Small intestine (tissue), 7 donors: ENCODE results near the gene RBM4B. TPM values are rescaled to one million over a fixed set of nuclear protein-coding genes. Genes with fewer than 3 reads are reported as not detected.

ENCODE experiments used
- DNase-seq, 2 donors: peaks; one replicate each; pipeline versions ENCODE4 v3.0.0 to v3.0.0-alpha.2; 2013
- FAIRE-seq: peaks from 2 replicates; lab custom pipeline; 2012; peaks lifted over from hg19 to GRCh38; lab: Jason Lieb, UNC
- H3K27ac ChIP-seq, 3 donors: one replicate each; pipeline ENCODE4 v1.5.1; 2013; ENCODE audit warnings: low read length in 2 of 3, mild to moderate bottlenecking in 2 of 3, control low read depth in 1 of 3, inconsistent platforms in 1 of 3, low read depth in 1 of 3, moderate library complexity in 1 of 3
- H3K27me3 ChIP-seq, 3 donors: one replicate each; pipeline ENCODE4 v1.6.1; 2013; ENCODE audit warnings: low read length in 3 of 3, inconsistent platforms in 1 of 3; ENCODE audit not compliant: control insufficient read depth in 3 of 3, insufficient read depth in 3 of 3
- H3K36me3 ChIP-seq, 3 donors: one replicate each; pipeline ENCODE4 v1.6.1; 2013; ENCODE audit warnings: low read length in 3 of 3, inconsistent platforms in 1 of 3, low read depth in 1 of 3, mild to moderate bottlenecking in 1 of 3, moderate library complexity in 1 of 3; ENCODE audit not compliant: control insufficient read depth in 3 of 3, insufficient read depth in 2 of 3
- H3K4me1 ChIP-seq, 3 donors: one replicate each; pipeline ENCODE4 v1.6.1; 2013; ENCODE audit warnings: low read length in 2 of 3, inconsistent platforms in 1 of 3, low read depth in 1 of 3, mild to moderate bottlenecking in 1 of 3, moderate library complexity in 1 of 3; ENCODE audit not compliant: control insufficient read depth in 3 of 3, insufficient read depth in 2 of 3
- H3K4me3 ChIP-seq, 3 donors: one replicate each; pipeline ENCODE4 v1.5.1; 2013; ENCODE audit warnings: low read length in 3 of 3, control low read depth in 1 of 3, inconsistent platforms in 1 of 3, low read depth in 1 of 3, mild to moderate bottlenecking in 1 of 3, moderate library complexity in 1 of 3
- H3K9me3 ChIP-seq, 2 donors: one replicate each; pipeline ENCODE4 v1.6.1; 2013; ENCODE audit warnings: low read depth in 1 of 2, low read length in 1 of 2; ENCODE audit not compliant: control insufficient read depth in 2 of 2, insufficient read depth in 1 of 2
- WGBS, 3 donors: extraction: QIAGEN DNeasy Blood & Tissue Kit; methylation state at CpG; one replicate each; pipeline ENCODE4 v1.1.7; 2013; 5-methylcytosine and 5-hydroxymethylcytosine counted together
- polyA plus RNA-seq, 4 donors: library from polyadenylated mRNA; stranded (reverse) in 3 of 4; unstranded in 1 of 4; fragments of 200-250 nt in 3 of 4; fragments of 120-200 nt in 1 of 4; gene quantifications; one replicate each; pipeline versions ENCODE4 v1.2.1 to v1.2.3, GENCODE V29; 2013
- donor health status: healthy with polysubstance abuse.
- donor health status: control.
- donor health status: control.
- donor health status: Bipolar disorder and iron deficiency.
- donor health status: healthy.

The RBM4B gene
- polyA plus RNA-seq, 4 donors, result 7.0 to 35.9 (median 11.3) TPM

DNA sequence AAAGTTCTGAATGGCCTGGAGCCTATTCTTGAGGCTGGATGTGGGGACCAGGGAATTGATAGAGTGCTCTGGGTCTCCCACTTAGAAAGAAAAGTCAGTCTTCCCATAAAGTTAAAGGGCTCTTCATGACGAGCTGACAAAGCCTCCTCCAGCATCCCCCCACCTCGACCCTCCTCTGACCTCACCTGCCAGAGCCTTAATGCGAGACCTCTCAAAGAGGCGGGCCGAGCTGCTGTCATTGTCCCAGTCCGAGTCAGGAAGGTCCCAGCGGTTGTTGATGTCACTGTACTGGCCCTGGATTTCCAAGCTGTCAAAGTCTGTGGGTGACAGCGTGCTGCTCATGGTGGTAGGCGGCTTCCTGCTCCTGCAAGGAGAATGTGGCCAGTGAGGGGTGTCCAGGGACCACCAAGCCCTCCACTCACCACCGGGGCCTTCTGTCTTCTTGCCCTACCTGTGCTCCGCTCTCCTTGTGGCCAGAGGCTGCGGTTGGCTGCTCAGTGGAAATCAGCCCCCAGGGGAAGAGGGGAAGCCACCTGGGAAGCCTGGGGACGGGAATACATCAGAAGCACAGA is 43.3 kb upstream of the RBM4B start:
- no peak for FAIRE-seq
- Histone ChIP-seq H3K4me1 (peaks cover 0 to 36% (median 0%) of the 10 kb centered on the region in 3 donors), H3K9me3 (no peaks in the 10 kb centered on the region), H3K27me3 (peaks cover 0 to 17% (median 5%) of the 10 kb centered on the region in 3 donors), H3K36me3 (no peaks in the 10 kb centered on the region), H3K27ac (no peak overlapping the region), H3K4me3 (no peak overlapping the region)
- WGBS, 3 donors, result 76 to 84% (median 78%) methylated on average over 13 of the region's 13 CpGs
- no peak for DNase-seq

DNA sequence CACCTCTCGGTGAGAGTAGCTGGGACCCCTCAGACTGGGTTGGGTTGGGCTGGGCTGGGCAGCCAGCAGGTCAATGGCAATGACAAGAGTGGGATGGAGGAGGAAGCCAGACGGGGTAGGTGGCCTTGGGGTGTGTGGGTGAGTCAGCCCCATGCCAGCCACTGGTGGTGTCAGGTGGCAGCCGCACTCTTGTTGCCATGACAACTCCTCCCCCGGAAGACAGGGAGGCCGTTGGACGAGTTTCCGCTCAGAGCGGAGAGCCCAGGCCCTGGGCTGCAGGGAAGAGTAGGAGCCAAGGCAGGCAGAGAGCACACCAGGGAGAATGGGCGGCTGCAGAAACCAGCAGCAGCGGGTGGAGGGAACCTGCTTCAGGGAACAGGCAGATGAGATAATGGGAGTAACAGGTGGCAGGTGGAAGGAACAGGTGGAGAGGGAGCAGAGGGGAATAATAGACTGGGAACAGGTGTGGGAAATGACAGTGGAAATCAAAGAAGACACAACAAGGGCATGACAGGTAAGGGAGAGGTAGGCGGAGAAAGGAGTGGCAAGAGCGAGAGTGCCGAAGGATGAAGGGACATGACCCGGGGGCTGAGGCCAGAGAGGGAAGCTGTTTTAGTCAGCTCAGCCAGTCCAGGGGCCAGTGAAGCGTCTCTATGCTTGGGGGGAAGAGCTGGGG is 42.7 kb upstream of the RBM4B start:
- H3K4me1 ChIP-seq, result peaks cover 0 to 36% (median 0%) of the 10 kb centered on the region in 3 donors
- WGBS, 3 donors, result 18 to 48% (median 26%) methylated on average over 15 of the region's 15 CpGs
- FAIRE-seq, result no peak
- H3K4me3 ChIP-seq, result no peak overlapping the region
- H3K27ac ChIP-seq, result peak overlapping the region in 2 of 3 donors; percentile 21 to 31
- H3K27me3 ChIP-seq, result peaks cover 0 to 11% (median 5%) of the 10 kb centered on the region in 3 donors
- no peaks in the 10 kb centered on the region for H3K9me3 ChIP-seq
- no peaks in the 10 kb centered on the region for H3K36me3 ChIP-seq
- DNase-seq, result peak; percentile 64 to 78

DNA sequence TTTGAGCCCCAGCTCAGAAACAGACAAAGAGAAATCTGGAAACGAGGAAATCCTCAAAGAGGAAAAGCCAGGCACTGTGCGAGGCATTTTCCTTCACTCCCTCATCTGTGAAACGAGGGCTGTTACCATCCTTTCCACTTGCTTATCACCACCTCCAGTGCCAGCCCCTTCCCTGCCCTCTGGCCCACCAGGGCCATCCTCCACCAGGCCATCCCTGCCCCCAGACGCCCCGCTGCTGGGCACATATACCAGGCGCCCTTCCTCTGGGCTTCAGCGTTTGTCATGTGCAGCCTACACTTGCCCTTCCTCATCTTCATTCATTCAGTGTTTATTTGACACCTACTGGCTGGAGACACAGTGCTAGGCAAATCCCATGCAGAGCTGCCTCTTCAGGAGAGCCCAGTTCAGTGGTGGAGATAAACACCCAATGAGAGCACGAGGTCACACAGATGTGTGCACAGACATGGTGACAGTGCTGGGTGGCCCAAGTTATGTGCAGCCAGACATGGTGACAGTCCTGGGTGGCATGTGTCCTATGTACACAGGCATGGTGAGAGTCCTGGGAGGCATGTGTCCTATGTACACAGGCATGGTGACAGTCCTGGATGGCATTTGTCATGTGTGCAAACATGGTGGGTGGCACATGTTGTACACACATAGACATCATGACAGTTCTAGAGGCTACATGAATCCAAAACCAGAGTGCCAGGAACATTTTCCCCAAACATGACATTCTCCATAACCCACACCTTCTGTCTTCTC is 41.6 kb upstream of the RBM4B start:
- no peak for FAIRE-seq

DNA sequence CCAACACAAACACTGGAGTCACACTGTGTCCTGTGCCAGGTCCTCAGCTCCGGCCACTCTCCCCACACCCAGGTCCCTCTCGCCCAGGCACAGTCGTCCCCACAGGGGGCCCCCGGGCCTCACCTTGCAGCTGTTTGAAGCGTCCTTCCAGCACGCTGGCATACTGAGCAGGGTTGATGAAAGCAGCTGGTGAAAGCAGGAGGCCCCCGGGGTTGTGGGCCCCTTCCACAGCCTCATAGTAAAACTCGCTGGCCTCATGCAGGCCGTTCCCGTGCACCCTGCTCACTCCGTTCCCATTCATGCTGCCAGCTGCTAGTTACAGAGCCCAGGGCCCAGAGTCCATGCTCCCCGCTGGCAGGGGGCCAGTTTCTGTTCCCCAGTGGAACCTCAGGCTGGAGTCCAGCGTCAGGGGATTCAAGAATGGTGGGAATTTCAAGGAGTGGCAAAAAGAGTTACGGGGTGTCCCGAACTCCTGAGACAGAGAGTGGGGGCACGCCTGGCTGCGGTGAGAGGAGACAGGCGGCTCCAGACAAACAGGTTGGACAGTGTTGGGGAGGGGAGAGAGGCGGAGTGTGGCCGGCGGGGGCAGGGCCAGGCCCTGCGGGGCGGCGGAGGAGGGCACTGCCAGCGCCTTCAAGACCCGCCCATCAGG is 40.8 kb upstream of the RBM4B start:
- peaks cover 0 to 13% (median 0%) of the 10 kb centered on the region in 3 donors for H3K36me3 ChIP-seq
- H3K9me3 ChIP-seq, result no peaks in the 10 kb centered on the region
- peak overlapping the region in 1 of 3 donors; percentile 31 for H3K27ac ChIP-seq
- H3K4me1 ChIP-seq, result peaks cover 0 to 36% (median 0%) of the 10 kb centered on the region in 3 donors
- H3K27me3 ChIP-seq, result peaks cover 0 to 5% (median 0%) of the 10 kb centered on the region in 3 donors
- no peak for FAIRE-seq
- WGBS, 3 donors, result 16 to 55% (median 31%) methylated on average over 26 of the region's 26 CpGs
- peak overlapping the region in 1 of 3 donors; percentile 31 for H3K4me3 ChIP-seq
- DNase-seq, result peak; percentile 69 to 84

More for the DNA sequence above, 41.6 kb upstream of the RBM4B start:
- WGBS, 3 donors, result 65 to 77% (median 72%) methylated on average over 8 of the region's 8 CpGs
- H3K4me1 ChIP-seq, result peaks cover 0 to 36% (median 0%) of the 10 kb centered on the region in 3 donors
- peak overlapping the region in 1 of 3 donors; percentile 31 for H3K4me3 ChIP-seq
- H3K9me3 ChIP-seq, result no peaks in the 10 kb centered on the region
- peak overlapping the region in 1 of 3 donors; percentile 31 for H3K27ac ChIP-seq
- H3K27me3 ChIP-seq, result peaks cover 0 to 5% (median under 1%) of the 10 kb centered on the region in 3 donors
- DNase-seq, result no peak
- H3K36me3 ChIP-seq, result peaks cover 0 to 6% (median 0%) of the 10 kb centered on the region in 3 donors

DNA sequence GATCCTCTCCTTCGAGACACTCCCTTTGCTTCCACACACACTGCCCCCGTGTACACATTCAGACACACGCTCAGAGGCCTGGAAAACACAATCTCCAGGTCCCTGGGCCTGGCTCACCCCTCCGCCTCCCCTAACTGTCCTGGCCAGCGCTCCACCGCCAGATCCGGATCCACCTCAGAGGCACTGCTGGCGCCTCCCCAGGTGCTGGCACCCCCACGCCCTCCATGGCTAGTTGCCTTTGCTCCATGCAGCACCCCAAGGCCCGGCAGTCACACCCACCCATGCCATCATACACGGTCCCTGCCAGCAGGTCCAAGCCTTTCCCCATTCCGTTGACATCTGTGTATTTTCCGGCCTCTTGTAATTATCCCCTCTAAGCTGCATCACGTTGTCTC is 40.2 kb upstream of the RBM4B start:
- Histone ChIP-seq H3K27me3 (peaks cover 0 to 5% (median 0%) of the 10 kb centered on the region in 3 donors), H3K9me3 (no peaks in the 10 kb centered on the region), H3K36me3 (peaks cover 0 to 16% (median 0%) of the 10 kb centered on the region in 3 donors), H3K4me3 (peak overlapping the region in 1 of 3 donors; percentile 31), H3K27ac (peak overlapping the region in 1 of 3 donors; percentile 31), H3K4me1 (peaks cover 0 to 33% (median 0%) of the 10 kb centered on the region in 3 donors)
- FAIRE-seq (no peak), DNase-seq (no peak)
- WGBS, 3 donors, result 56 to 73% (median 65%) methylated on average over 14 of the region's 14 CpGs

DNA sequence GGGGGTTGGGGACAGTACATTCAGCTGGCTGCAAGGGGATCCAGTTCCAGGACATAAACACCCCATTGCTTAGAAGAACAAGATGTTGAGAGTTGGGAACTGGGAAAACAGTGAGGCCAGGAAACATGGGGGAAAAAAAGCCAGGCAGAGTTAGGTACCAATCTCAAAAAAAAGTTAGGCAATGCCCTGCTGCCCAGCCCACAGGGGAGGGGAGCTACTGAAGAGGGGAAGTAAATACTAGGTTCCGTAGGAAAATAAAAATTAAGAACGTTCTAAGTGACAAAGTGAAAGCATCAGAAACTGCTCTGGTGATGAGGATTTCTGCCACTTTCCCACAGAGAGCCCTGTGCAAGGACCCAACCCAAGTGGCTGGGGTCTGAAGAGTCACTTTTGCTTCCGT is 39.3 kb upstream of the RBM4B start:
- peaks cover 0 to 3% (median 0%) of the 10 kb centered on the region in 3 donors for H3K27me3 ChIP-seq
- 65 to 85% (median 76%) methylated on average over 3 of the region's 3 CpGs for WGBS, 3 donors
- H3K27ac ChIP-seq, result no peak overlapping the region
- H3K4me1 ChIP-seq, result peaks cover 0 to 31% (median 0%) of the 10 kb centered on the region in 3 donors
- peaks cover 0 to 16% (median 0%) of the 10 kb centered on the region in 3 donors for H3K36me3 ChIP-seq
- H3K4me3 ChIP-seq, result no peak overlapping the region
- FAIRE-seq (no peak), DNase-seq (no peak)
- H3K9me3 ChIP-seq, result no peaks in the 10 kb centered on the region

DNA sequence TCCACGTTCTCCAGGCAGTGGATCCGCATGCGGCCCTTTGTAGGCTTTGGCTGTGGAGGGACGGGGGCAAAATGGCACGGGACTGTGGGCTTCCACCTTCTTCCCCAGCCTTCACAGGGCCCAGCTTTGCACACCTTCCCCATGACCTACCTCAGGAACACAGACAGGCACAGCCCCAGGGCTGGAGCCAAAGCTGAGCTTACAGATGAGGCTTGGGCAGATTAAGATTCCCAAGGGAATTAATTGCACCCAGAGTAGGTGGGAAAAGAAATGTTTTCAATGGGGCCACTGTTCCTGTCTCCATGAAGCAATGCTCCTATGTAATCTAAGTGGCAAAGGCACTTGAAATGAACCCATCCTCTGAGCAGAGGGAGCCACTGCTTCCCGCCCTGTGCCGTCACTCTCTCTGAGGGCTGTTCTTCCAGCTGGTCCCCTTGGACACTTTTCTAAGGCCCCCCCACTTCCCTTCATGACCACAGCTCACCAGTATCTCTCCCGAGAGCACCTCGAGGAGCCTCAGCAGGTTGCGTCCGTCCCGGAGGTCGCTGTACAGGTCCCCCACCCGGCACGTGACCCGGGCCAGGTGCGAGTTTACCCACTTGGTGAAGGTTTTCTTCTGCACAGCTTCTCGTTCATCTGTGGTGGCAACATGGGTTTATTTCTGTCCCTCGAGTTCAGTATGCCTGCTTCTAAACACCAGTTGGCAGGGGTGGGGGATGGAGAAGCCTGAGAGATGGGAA is 37.8 kb upstream of the RBM4B start:
- H3K9me3 ChIP-seq, result no peaks in the 10 kb centered on the region
- peaks cover 0 to 26% (median 0%) of the 10 kb centered on the region in 3 donors for H3K4me1 ChIP-seq
- DNase-seq (no peak), FAIRE-seq (no peak)
- H3K27ac ChIP-seq, result no peak overlapping the region
- peaks cover 0 to 18% (median 0%) of the 10 kb centered on the region in 3 donors for H3K36me3 ChIP-seq
- no peaks in the 10 kb centered on the region for H3K27me3 ChIP-seq
- 90 to 91% (median 91%) methylated on average over 19 of the region's 19 CpGs for WGBS, 3 donors
- H3K4me3 ChIP-seq, result no peak overlapping the region
